ENCODE results near the gene TSEN34. TPM values are rescaled to one million over a fixed set of nuclear protein-coding genes. Genes with fewer than 3 reads are reported as not detected.
A peak's percentile ranks its signal among the peaks of the same experiment; 100 is the strongest.
"Not testable (repeated sequence)": the region's sequence is repeated elsewhere in the genome, so short reads cannot be mapped to it uniquely, and the experiment has no call there.

Gene TSEN34
- total RNA-seq, 1 donor from 2014 or later: 22.6 TPM

- intact Hi-C loops (cut with DNase I): loop anchor here (5.0 kb wide), 1 partner anchor 43 kb away; the partner anchor contains the start of gene RPS9
- DNase-seq (ENCODE audit: low spot score): peak; percentile 99
Measured at GRCh38 chr19:54159352-54160181, 31.5 kb upstream of the TSEN34 start, which contains the start of gene LENG1. Gene LENG1, minus strand, starts transcription at chr19:54159721. Its CDS starts 26 bp downstream, at chr19:54159695.

- DNase-seq (ENCODE audit: low spot score): no peak
- intact Hi-C loops (cut with DNase I): loop anchor here (5.0 kb wide), 1 partner anchor 42 kb away; the partner anchor contains the start of gene RPS9
Measured at GRCh38 chr19:54160182-54160811, 30.8 kb upstream of the TSEN34 start.

GRCh38 chr19:54160854-54161253 is 30.3 kb upstream of the TSEN34 start:
- DNase-seq (ENCODE audit: low spot score): no peak
- intact Hi-C loops (cut with DNase I): loop anchor here (5.0 kb wide), 1 partner anchor 41 kb away; the partner anchor contains the start of gene RPS9

- intact Hi-C loops (cut with DNase I): loop anchor here (5.0 kb wide), 1 partner anchor 40 kb away; the partner anchor contains the start of gene RPS9
- peak; percentile 90 for DNase-seq (ENCODE audit: low spot score)
Measured at GRCh38 chr19:54162241-54162805, 28.8 kb upstream of the TSEN34 start.

GRCh38 chr19:54162884-54163283 is 28.2 kb upstream of the TSEN34 start:
- no peak for DNase-seq (ENCODE audit: low spot score)
- intact Hi-C loops (cut with DNase I): loop anchor here (5.0 kb wide), 1 partner anchor 39 kb away; the partner anchor contains the start of gene RPS9

GRCh38 chr19:54164369-54165068 is 26.6 kb upstream of the TSEN34 start:
- intact Hi-C loops (cut with DNase I): loop anchor here (5.0 kb wide), 1 partner anchor 38 kb away; the partner anchor contains the start of gene RPS9
- peak; percentile 90 for DNase-seq (ENCODE audit: low spot score)

GRCh38 chr19:54165222-54165621 is 25.9 kb upstream of the TSEN34 start:
- DNase-seq (ENCODE audit: low spot score): no peak
- intact Hi-C loops (cut with DNase I): no loop called here

- peak; percentile 97 for DNase-seq (ENCODE audit: low spot score)
- intact Hi-C loops (cut with DNase I): loop anchor here (1.0 kb wide), 1 partner anchor 63 kb away; no protein-coding TSS in a partner anchor
Measured at GRCh38 chr19:54168174-54168917, 22.8 kb upstream of the TSEN34 start.

GRCh38 chr19:54169149-54169740 is 21.9 kb upstream of the TSEN34 start:
- DNase-seq (ENCODE audit: low spot score): no peak
- intact Hi-C loops (cut with DNase I): no loop called here

GRCh38 chr19:54171736-54172431 is 19.2 kb upstream of the TSEN34 start:
- DNase-seq (ENCODE audit: low spot score); intact Hi-C loops (cut with DNase I): not testable (repeated sequence)

GRCh38 chr19:54172471-54173358 is 18.4 kb upstream of the TSEN34 start, which contains the start of gene TMC4:
Gene TMC4, minus strand, starts transcription at chr19:54173160. Its CDS starts 43 bp downstream, at chr19:54173117.
- intact Hi-C loops (cut with DNase I): no loop called here
- DNase-seq (ENCODE audit: low spot score): no peak

- intact Hi-C loops (cut with DNase I): no loop called here
Measured at GRCh38 chr19:54173359-54173699, 17.8 kb upstream of the TSEN34 start.

GRCh38 chr19:54173951-54174834 is 16.9 kb upstream of the TSEN34 start:
- intact Hi-C loops (cut with DNase I): no loop called here
- no peak for DNase-seq (ENCODE audit: low spot score)

More at GRCh38 chr19:54173359-54173699, 17.8 kb upstream of the TSEN34 start:
- no peak for DNase-seq (ENCODE audit: low spot score)

- DNase-seq (ENCODE audit: low spot score): no peak
- intact Hi-C loops (cut with DNase I): no loop called here
Measured at GRCh38 chr19:54178581-54179261, 12.4 kb upstream of the TSEN34 start.

GRCh38 chr19:54179262-54179852 is 11.8 kb upstream of the TSEN34 start:
- DNase-seq (ENCODE audit: low spot score): no peak
- intact Hi-C loops (cut with DNase I): no loop called here

All from cardiac septum (tissue), 1 donor.